ENCODE measurements around the gene TGFBR3.

GRCh38 chr1:91792489-91793071, 93.4 kb downstream of the TGFBR3 start:
- TF ChIP-seq, protein P1, sequence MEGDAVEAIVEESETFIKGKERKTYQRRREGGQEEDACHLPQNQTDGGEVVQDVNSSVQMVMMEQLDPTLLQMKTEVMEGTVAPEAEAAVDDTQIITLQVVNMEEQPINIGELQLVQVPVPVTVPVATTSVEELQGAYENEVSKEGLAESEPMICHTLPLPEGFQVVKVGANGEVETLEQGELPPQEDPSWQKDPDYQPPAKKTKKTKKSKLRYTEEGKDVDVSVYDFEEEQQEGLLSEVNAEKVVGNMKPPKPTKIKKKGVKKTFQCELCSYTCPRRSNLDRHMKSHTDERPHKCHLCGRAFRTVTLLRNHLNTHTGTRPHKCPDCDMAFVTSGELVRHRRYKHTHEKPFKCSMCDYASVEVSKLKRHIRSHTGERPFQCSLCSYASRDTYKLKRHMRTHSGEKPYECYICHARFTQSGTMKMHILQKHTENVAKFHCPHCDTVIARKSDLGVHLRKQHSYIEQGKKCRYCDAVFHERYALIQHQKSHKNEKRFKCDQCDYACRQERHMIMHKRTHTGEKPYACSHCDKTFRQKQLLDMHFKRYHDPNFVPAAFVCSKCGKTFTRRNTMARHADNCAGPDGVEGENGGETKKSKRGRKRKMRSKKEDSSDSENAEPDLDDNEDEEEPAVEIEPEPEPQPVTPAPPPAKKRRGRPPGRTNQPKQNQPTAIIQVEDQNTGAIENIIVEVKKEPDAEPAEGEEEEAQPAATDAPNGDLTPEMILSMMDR (IDR thresholded peaks at IDR 0.05), result no peak
- no peak for TF ChIP-seq POLR2A (IDR thresholded peaks at IDR 0.05)
